Caco-2 (cell line): ENCODE results near the gene CEPT1. TPM values are rescaled to one million over a fixed set of nuclear protein-coding genes. Genes with fewer than 3 reads are reported as not detected.

Source experiments
- BruUV-seq: library from RNA; stranded (reverse); fragments of 400-500 nt; replicated peaks from 2 replicates; lab custom pipeline; 2021; lab: Mats Ljungman, UMichigan
- CTCF ChIA-PET: fragments of 300-600 bp; sonication (Branson Sonifier 250); formaldehyde crosslinking; loops from one replicate; lab custom pipeline; 2022; ENCODE audit warnings: antibody characterized with exemption; lab: Charles Lee
- POLR2A ChIA-PET: fragments of 300-600 bp; sonication (Branson Sonifier 250); formaldehyde crosslinking; loops from one replicate; lab custom pipeline; 2022; ENCODE audit warnings: antibody characterized with exemption; lab: Charles Lee
- DNase-seq, 2 experiments: peaks; one replicate each; pipeline versions ENCODE4 v3.0.0 to v3.0.0-alpha.2; 2020 to 2022
- H3K27me3 ChIP-seq: replicated peaks from 2 replicates; pipeline ENCODE4 v1.6.0; 2011; ENCODE audit warnings: low read length; ENCODE audit not compliant: control insufficient read depth, insufficient read depth
- H3K36me3 ChIP-seq: 2 replicates; pipeline ENCODE4 v1.5.1; 2011; ENCODE audit warnings: low read length; ENCODE audit not compliant: control insufficient read depth, insufficient read depth
- H3K4me1 ChIP-seq: fragments of 250-450 bp; sonication (Bioruptor Pico); 2 replicates; pipeline ENCODE4 v1.5.1; 2020; ENCODE audit warnings: mild to moderate bottlenecking
- H3K4me3 ChIP-seq: 2 replicates; pipeline ENCODE4 v1.5.1; 2011; ENCODE audit warnings: low read depth, mild to moderate bottlenecking, control low read depth, low read length
- H3K9me3 ChIP-seq: fragments of 250-450 bp; sonication (Bioruptor Pico); 2 replicates; pipeline ENCODE4 v1.5.1; 2020; ENCODE audit warnings: mild to moderate bottlenecking, moderate library complexity
- H3K27ac Mint-ChIP-seq: one replicate; pipeline ENCODE4 v1.8.0; 2022; ENCODE audit warnings: mixed read lengths; ENCODE audit not compliant: unreplicated experiment
- H3K27me3 Mint-ChIP-seq: one replicate; pipeline ENCODE4 v1.8.0; 2022; ENCODE audit warnings: mixed read lengths; ENCODE audit not compliant: insufficient read depth, unreplicated experiment
- H3K36me3 Mint-ChIP-seq: one replicate; pipeline ENCODE4 v1.8.0; 2022; ENCODE audit warnings: mild to moderate bottlenecking, mixed read lengths; ENCODE audit not compliant: insufficient read depth, unreplicated experiment
- H3K4me1 Mint-ChIP-seq: one replicate; pipeline ENCODE4 v1.8.0; 2022; ENCODE audit warnings: low read depth, mixed read lengths; ENCODE audit not compliant: unreplicated experiment
- H3K4me3 Mint-ChIP-seq: one replicate; pipeline ENCODE4 v1.8.0; 2022; ENCODE audit warnings: mild to moderate bottlenecking, moderate library complexity, mixed read lengths; ENCODE audit not compliant: unreplicated experiment
- H3K9me3 Mint-ChIP-seq: one replicate; pipeline ENCODE4 v1.8.0; 2022; ENCODE audit warnings: mixed read lengths; ENCODE audit not compliant: unreplicated experiment
- intact Hi-C: fragments of 100-400 bp; cut with micrococcal nuclease; formaldehyde crosslinking; loops from one replicate; pipeline ENCODE4 v1.10.0; 2022; ENCODE audit not compliant: unreplicated experiment
- total RNA-seq: library from RNA; stranded (reverse); gene quantifications from 2 replicates; pipeline ENCODE4 v1.2.3, GENCODE V29; 2022
- TF ChIP-seq, protein P1 (sequence below), 2 experiments: fragments of 200-600 bp in 1 of 2; IDR thresholded peaks; 1 replicate in 1 of 2; 2 replicates in 1 of 2; pipeline versions ENCODE4 v1.5.1 to v1.8.0; 2011 to 2022; ENCODE audit warnings: antibody characterized with exemption in 1 of 2, control low read depth in 1 of 2, inconsistent platforms in 1 of 2, low read depth in 1 of 2, low read length in 1 of 2, mild to moderate bottlenecking in 1 of 2, moderate library complexity in 1 of 2; ENCODE audit not compliant: insufficient read depth in 1 of 2, severe bottlenecking in 1 of 2, unreplicated experiment in 1 of 2

CEPT1 gene
- total RNA-seq, 1 experiment from 2014 or later, result 17.3 TPM

DNA sequence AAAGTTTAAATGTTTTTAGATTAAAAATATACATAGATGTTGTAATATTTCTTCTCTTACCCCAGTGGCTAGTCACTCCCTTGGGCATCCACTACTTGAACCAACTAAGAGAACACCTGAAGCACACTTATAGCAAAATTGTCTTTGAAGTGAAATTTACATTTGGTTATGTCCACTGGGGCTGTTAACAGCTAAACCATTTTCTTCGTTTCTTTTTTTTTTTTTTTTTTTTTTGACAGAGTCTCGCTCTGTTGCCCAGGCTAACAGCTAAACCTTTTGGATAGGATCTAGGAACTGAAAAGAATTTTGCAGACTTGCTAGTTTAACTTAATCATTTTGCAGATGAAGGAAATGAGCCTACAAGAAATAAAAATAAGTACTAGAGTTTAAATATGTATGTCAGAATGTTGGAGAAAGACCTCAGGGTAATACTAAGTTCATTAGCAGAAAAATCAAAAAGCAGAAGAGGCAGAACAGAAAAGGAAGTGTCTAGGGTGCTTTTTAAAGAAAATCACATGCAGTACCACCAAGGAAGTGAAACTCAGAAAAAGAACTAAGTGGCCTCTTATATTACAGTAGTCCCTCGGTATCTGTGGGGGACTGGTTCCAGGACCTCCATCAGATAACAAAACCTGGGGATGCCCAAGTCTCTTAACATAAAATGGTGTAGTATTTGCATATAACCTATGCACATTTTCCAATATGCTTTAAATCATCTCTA, 11.9 kb upstream of the CEPT1 start:
- no peak for DNase-seq
- intact Hi-C loops, result no loop called here
- no TSS peak for BruUV-seq
- Mint-ChIP-seq H3K36me3 (peaks cover 13% of the 10 kb centered on the region), H3K4me3 (no peak overlapping the region), H3K9me3 (no peaks in the 10 kb centered on the region), H3K4me1 (peaks cover 4% of the 10 kb centered on the region), H3K27me3 (no peaks in the 10 kb centered on the region), H3K27ac (no peak overlapping the region)
- TF ChIP-seq, protein P1, sequence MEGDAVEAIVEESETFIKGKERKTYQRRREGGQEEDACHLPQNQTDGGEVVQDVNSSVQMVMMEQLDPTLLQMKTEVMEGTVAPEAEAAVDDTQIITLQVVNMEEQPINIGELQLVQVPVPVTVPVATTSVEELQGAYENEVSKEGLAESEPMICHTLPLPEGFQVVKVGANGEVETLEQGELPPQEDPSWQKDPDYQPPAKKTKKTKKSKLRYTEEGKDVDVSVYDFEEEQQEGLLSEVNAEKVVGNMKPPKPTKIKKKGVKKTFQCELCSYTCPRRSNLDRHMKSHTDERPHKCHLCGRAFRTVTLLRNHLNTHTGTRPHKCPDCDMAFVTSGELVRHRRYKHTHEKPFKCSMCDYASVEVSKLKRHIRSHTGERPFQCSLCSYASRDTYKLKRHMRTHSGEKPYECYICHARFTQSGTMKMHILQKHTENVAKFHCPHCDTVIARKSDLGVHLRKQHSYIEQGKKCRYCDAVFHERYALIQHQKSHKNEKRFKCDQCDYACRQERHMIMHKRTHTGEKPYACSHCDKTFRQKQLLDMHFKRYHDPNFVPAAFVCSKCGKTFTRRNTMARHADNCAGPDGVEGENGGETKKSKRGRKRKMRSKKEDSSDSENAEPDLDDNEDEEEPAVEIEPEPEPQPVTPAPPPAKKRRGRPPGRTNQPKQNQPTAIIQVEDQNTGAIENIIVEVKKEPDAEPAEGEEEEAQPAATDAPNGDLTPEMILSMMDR (IDR thresholded peaks at IDR 0.05; ENCODE audit: insufficient read depth in 1 of 2, low read depth in 1 of 2, low read length in 1 of 2, severe bottlenecking in 1 of 2, unreplicated experiment in 1 of 2), result no peak
- no peaks in the 10 kb centered on the region for H3K9me3 ChIP-seq
- CTCF ChIA-PET, result no interaction called here
- no peaks in the 10 kb centered on the region for H3K4me1 ChIP-seq
- POLR2A ChIA-PET, result interaction anchor here (0.6 kb wide), 1 partner anchor 23 kb away, joined by 8 read pairs; no protein-coding TSS in a partner anchor
- no peak overlapping the region for H3K4me3 ChIP-seq
- H3K27me3 ChIP-seq, result no peaks in the 10 kb centered on the region
- no peaks in the 10 kb centered on the region; the same call in 1 of the 2 replicates for H3K36me3 ChIP-seq

DNA sequence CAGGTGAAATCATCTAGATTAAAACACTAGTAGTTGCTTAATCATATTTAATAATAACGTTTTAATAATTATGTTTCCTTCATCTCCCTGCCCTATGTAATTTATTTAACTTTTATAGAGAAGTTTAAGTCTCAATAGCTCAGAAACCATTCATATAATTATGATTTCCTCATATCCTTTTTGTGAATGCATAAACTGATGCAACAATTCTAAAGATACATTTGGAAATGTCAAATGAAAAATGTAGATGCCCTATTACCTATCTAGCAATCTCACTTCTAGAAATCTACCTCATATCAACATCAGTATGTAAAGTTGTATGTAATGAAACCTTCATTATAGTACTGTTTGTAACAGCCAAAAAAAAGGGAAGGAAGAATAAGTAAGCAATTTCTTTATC, 10.6 kb upstream of the CEPT1 start:
- Histone ChIP-seq H3K4me3 (no peak overlapping the region), H3K4me1 (no peaks in the 10 kb centered on the region), H3K9me3 (no peaks in the 10 kb centered on the region), H3K27me3 (no peaks in the 10 kb centered on the region), H3K36me3 (no peaks in the 10 kb centered on the region; the same call in 1 of the 2 replicates)
- BruUV-seq, result no TSS peak
- no peak overlapping the region for H3K27ac Mint-ChIP-seq
- no peaks in the 10 kb centered on the region for H3K9me3 Mint-ChIP-seq
- ChIA-PET POLR2A (no interaction called here), CTCF (no interaction called here)
- TF ChIP-seq, protein P1 (IDR thresholded peaks at IDR 0.05; ENCODE audit: insufficient read depth in 1 of 2, low read depth in 1 of 2, low read length in 1 of 2, severe bottlenecking in 1 of 2, unreplicated experiment in 1 of 2), result no peak
- intact Hi-C loops, result no loop called here
- H3K27me3 Mint-ChIP-seq, result no peaks in the 10 kb centered on the region
- no peak overlapping the region for H3K4me3 Mint-ChIP-seq
- peaks cover 4% of the 10 kb centered on the region for H3K36me3 Mint-ChIP-seq
- no peaks in the 10 kb centered on the region for H3K4me1 Mint-ChIP-seq
- DNase-seq, result no peak

DNA sequence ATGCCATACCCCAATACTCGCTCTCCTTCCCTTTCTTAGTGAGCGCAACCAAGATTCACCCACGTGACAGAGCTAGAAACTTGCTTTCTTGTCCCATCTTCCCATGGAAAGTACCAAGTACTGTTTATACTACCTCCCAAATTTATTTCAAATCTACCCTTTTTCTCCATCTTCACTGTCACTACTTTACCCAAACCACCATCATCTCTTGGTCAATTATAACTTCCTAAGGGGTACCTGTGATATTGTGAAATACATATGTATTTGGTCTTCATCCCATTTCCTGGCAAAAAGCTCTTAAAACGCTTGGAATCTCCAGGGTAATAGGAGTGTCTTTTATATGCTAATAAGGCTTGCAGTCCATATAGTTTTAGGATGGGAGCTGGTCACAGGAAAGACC, 8.3 kb upstream of the CEPT1 start:
- no peak overlapping the region for H3K4me3 Mint-ChIP-seq
- no TSS peak for BruUV-seq
- H3K36me3 ChIP-seq, result no peaks in the 10 kb centered on the region
- no peak overlapping the region for H3K4me3 ChIP-seq
- intact Hi-C loops, result no loop called here
- ChIA-PET POLR2A (no interaction called here), CTCF (no interaction called here)
- H3K4me1 ChIP-seq, result no peaks in the 10 kb centered on the region
- no peaks in the 10 kb centered on the region for H3K27me3 Mint-ChIP-seq
- TF ChIP-seq, protein P1 (IDR thresholded peaks at IDR 0.05; ENCODE audit: insufficient read depth in 1 of 2, low read depth in 1 of 2, low read length in 1 of 2, severe bottlenecking in 1 of 2, unreplicated experiment in 1 of 2), result no peak
- H3K4me1 Mint-ChIP-seq, result no peaks in the 10 kb centered on the region
- no peak for DNase-seq
- no peaks in the 10 kb centered on the region for H3K9me3 Mint-ChIP-seq
- no peaks in the 10 kb centered on the region for H3K27me3 ChIP-seq
- H3K36me3 Mint-ChIP-seq, result peaks cover 15% of the 10 kb centered on the region
- no peaks in the 10 kb centered on the region for H3K9me3 ChIP-seq
- no peak overlapping the region for H3K27ac Mint-ChIP-seq
